ENCODE measurements around the gene PRKACB. TPM values are rescaled to one million over a fixed set of nuclear protein-coding genes. Genes with fewer than 3 reads are reported as not detected.

The PRKACB gene
- total and polyA plus RNA-seq, 8 donors, result 22.4 to 54.9 (median 45.3) TPM

DNA sequence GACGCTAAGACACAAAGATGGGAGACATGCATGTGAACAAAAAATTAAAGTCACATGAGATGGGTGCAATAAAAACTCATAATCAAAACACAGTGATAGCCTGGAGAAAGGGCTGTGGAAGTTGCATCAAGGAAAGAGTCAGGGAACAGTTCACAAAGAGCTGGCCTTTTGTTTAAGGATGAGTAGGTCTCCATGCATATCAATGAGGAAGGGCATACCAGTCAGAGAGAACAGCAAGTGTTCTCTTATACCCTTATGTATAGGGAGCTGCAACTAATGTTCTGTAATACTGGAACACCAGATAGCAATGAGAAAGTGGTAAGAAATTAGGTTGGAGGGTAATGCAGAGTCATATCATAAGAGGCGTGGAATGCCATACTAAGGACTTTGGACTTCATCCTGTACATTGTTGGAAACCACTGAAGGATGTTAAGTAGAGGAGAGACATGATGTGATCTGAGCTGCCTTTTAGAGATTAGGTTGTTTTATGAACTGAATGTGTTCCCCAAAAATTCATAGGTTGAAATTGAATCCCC, 110.7 kb downstream of the PRKACB start:
- DNase-seq, result no peak
- intact Hi-C loops (cut with DNase I), result no loop called here
- Histone ChIP-seq H3K36me3 (no peaks in the 10 kb centered on the region), H3K27me3 (no peaks in the 10 kb centered on the region), H3K9me3 (peaks cover 0 to 12% of the 10 kb centered on the region in 2 donors), H3K4me3 (no peak overlapping the region), H3K4me1 (no peaks in the 10 kb centered on the region), H3K27ac (no peak overlapping the region)
- TF ChIP-seq, protein P1, sequence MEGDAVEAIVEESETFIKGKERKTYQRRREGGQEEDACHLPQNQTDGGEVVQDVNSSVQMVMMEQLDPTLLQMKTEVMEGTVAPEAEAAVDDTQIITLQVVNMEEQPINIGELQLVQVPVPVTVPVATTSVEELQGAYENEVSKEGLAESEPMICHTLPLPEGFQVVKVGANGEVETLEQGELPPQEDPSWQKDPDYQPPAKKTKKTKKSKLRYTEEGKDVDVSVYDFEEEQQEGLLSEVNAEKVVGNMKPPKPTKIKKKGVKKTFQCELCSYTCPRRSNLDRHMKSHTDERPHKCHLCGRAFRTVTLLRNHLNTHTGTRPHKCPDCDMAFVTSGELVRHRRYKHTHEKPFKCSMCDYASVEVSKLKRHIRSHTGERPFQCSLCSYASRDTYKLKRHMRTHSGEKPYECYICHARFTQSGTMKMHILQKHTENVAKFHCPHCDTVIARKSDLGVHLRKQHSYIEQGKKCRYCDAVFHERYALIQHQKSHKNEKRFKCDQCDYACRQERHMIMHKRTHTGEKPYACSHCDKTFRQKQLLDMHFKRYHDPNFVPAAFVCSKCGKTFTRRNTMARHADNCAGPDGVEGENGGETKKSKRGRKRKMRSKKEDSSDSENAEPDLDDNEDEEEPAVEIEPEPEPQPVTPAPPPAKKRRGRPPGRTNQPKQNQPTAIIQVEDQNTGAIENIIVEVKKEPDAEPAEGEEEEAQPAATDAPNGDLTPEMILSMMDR (IDR thresholded peaks at IDR 0.05), result no peak
- ATAC-seq, result no peak

DNA sequence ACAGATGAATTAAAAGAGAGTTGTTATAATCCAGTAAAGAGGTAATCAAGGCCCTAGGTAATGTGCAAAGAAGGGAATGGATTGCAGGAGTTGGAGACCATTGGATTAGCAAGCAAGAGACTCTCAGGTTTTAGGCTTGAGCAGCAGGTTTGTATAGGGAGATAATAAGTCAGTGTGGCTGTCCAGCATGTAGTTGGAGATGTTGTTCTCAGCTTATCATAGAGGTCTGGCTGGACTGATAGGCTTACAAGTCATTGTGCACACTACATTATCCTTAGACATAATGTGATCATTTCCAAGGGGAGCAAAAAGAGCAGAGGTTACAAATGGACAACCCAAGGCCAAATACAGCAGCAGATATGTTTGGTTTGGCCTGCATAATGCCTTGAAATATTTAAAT, 111.5 kb downstream of the PRKACB start:
- no peak overlapping the region for H3K27ac ChIP-seq
- H3K9me3 ChIP-seq, result peaks cover 0 to 6% of the 10 kb centered on the region in 2 donors
- ATAC-seq (no peak), DNase-seq (no peak)
- TF ChIP-seq, protein P1 (IDR thresholded peaks at IDR 0.05), result no peak
- H3K36me3 ChIP-seq, result no peaks in the 10 kb centered on the region
- intact Hi-C loops (cut with DNase I), result no loop called here
- H3K4me1 ChIP-seq, result no peaks in the 10 kb centered on the region
- H3K27me3 ChIP-seq, result no peaks in the 10 kb centered on the region
- no peak overlapping the region for H3K4me3 ChIP-seq

DNA sequence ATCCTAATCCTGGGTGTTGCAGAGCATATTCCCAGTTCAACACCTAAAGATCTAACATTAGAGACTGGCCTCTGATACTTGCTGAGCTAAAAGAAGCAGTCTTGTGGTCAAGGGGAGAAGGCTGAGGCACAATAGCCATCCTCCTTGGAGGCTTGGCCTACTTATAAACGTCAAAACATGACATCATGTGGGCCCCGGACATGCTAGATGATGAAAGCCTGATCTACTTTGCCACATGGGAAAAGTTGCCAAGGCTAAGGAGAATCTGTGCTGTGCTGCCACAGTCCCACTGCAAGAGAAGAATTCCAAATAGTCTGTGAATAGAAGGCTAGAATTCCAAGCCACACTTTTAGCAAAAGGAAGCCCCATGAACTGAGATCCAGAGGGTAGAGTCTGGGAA, 113.5 kb downstream of the PRKACB start:
- no peaks in the 10 kb centered on the region for H3K9me3 ChIP-seq
- intact Hi-C loops (cut with DNase I), result no loop called here
- no peaks in the 10 kb centered on the region for H3K36me3 ChIP-seq
- H3K27me3 ChIP-seq, result no peaks in the 10 kb centered on the region
- no peak overlapping the region for H3K27ac ChIP-seq
- no peak overlapping the region for H3K4me3 ChIP-seq
- no peak for ATAC-seq
- TF ChIP-seq, protein P1 (IDR thresholded peaks at IDR 0.05), result no peak
- DNase-seq, result no peak
- no peaks in the 10 kb centered on the region for H3K4me1 ChIP-seq

DNA sequence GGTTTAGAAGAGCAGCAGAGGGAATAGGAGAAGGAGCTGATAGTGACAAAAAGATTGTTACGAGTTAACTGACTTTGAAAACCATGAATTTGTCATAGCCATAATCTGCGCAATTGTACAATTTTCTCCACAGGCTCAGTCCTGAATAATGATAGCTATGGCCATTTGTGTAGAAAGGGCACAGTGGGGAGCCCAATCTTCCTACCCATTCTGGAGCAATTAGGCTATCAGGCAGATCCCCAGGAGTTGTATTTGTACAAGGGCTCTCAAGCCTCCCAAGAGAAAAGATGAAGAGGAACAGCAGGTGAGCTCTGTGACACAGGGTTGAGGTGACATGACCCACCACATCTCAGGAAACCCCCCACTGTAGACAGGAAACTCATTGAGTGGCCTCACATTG, 115.3 kb downstream of the PRKACB start:
- no peak for DNase-seq
- intact Hi-C loops (cut with DNase I), result no loop called here

DNA sequence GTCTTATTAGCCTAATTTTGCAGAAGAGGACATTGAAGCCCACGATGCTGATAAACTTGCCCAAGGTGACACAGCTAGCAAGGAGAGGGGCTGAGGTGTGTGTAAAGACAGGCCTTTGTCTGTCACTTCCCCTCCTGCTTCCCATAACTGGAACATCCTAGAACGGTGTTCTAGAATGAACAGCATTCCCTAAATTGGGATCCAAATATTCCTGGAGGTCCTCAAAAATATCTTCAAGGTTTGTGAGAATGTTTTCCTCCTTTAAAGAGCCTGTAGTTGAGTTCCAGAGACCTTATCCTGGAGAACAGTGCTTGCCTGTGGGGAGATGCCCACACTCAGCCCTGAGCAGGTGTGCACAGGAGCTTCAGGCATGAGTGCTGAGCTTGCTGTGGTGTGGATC, 115.9 kb downstream of the PRKACB start:
- no peak for ATAC-seq
- no peaks in the 10 kb centered on the region for H3K9me3 ChIP-seq
- no peak for DNase-seq
- H3K27me3 ChIP-seq, result no peaks in the 10 kb centered on the region
- no peaks in the 10 kb centered on the region for H3K4me1 ChIP-seq
- no peaks in the 10 kb centered on the region for H3K36me3 ChIP-seq
- H3K4me3 ChIP-seq, result no peak overlapping the region
- TF ChIP-seq, protein P1 (IDR thresholded peaks at IDR 0.05), result no peak
- intact Hi-C loops (cut with DNase I), result no loop called here
- no peak overlapping the region for H3K27ac ChIP-seq

More for the DNA sequence above, 115.3 kb downstream of the PRKACB start:
- H3K36me3 ChIP-seq, result no peaks in the 10 kb centered on the region
- no peak for ATAC-seq
- TF ChIP-seq, protein P1 (IDR thresholded peaks at IDR 0.05), result no peak
- no peaks in the 10 kb centered on the region for H3K27me3 ChIP-seq
- no peaks in the 10 kb centered on the region for H3K9me3 ChIP-seq
- H3K4me1 ChIP-seq, result no peaks in the 10 kb centered on the region
- H3K27ac ChIP-seq, result no peak overlapping the region
- H3K4me3 ChIP-seq, result no peak overlapping the region

Measured in left lung (tissue), 10 donors.